Stimulated activated CD8-positive, alpha-beta memory T cell treated with anti-CD3 and anti-CD28 coated beads, Interleukin-15, amount 100 ng/mL, for 48 hours (primary cell): ENCODE measurements around the gene DLX4.

Experiments
- DNase-seq, 2 donors: peaks; one replicate each; pipeline ENCODE4 v3.0.0-alpha.2; 2020; ENCODE audit warnings: low read depth in 2 of 2

The DLX4 gene, protein sequence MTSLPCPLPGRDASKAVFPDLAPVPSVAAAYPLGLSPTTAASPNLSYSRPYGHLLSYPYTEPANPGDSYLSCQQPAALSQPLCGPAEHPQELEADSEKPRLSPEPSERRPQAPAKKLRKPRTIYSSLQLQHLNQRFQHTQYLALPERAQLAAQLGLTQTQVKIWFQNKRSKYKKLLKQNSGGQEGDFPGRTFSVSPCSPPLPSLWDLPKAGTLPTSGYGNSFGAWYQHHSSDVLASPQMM

DNA sequence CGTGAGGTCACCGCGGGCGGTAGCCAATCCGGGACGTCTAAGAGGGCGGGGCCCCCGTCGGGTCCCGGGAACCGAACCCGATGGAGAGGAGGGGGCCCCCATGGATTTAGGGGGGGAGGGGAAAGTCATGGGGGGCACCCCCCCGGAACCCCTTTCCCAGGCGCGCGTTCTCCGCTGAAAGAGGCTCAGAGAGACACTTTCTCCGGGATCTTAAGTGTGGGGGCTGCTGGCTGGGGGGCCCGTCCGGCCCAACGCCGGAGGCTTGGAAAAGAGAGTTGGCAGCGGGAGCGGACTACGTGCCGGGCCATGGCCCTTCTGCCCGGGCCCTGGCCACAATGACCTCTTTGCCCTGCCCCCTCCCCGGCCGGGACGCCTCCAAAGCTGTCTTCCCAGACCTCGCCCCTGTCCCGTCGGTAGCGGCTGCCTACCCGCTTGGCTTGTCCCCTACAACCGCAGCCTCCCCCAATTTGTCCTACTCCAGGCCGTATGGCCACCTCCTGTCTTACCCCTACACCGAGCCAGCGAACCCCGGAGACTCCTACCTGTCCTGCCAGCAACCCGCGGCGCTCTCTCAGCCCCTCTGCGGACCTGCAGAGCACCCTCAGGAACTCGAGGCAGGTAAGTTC is at the start of gene DLX4:
Gene DLX4, plus strand, starts transcription at position 57 of the 626 bp plus-strand sequence. Its CDS starts 279 bp downstream, at position 336.
- no peak for DNase-seq

DNA sequence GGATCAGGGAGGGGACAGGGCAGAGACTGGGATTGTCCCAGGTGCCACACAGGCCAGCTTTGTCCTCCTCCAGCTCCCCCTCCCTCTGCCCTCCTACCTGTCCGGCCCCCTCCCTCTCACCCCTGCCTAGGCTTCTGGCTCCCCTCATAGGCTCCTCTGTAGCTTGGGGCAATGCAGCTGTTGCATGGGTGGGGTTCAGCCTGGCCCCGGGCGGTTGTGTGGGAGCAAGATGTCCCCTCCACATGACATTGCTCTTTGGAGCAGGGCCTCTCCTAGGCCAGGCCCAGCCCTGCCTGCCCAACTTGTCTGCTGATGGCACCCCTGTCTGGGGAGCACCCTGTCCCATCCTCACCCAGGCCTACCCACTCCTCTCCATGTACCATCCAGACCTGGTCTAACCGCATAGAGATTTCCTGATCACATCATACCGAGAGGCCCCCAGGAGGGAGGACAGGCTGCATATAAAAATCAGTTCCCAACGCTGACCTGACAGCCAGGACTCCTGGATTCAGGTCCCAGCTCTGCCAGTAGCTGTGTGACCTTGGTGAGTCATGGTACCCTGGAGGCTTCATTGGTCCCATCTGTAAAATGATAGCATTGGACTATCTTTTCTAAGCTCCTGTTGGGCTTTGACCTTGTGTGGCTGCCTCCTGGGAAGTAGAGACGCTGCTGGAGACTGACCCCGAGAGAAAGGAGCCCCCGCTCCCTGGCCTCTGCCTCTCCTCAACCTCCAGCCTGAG is 48.8 kb upstream of the DLX4 start:
- DNase-seq: no peak

DNA sequence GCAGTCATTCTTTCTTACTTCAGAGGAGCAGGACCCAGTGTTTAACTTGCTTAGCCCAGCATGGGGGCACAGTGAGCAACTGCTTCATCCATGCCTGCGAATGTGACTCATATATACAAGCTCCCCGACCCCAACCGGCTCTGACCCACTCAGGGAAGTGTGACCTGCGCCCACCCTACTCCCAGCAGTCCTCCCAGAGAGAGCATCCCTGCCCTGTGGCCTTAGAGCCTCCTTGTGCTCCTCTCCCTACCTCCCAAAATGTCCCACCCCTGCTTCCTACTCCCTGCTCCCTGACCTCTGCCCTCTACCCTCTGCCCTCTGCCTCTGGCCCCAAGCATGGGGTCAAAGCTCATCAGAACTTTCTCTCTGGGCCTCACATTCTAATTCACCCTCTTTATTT is 46.9 kb upstream of the DLX4 start:
- DNase-seq: no peak

DNA sequence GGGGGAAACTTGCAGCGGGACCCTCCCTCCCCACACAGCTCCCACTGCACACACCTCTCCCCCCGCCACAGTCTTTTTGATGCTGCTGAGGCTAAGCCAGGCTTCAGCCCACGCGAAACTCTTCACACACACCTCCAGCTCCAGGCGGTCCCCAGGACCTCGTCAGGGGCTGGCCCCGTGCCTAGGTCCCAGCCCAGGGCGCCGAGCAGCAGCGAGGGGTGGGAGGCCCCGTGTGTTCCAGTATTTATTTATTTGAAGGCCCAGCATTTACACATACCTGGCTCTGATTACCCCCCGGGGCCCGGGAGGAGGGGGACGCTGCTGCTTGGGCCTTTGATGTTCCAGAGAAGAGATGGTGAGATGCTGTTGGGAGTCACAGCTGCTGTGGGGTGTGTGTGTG is 44.9 kb upstream of the DLX4 start:
- DNase-seq: no peak

DNA sequence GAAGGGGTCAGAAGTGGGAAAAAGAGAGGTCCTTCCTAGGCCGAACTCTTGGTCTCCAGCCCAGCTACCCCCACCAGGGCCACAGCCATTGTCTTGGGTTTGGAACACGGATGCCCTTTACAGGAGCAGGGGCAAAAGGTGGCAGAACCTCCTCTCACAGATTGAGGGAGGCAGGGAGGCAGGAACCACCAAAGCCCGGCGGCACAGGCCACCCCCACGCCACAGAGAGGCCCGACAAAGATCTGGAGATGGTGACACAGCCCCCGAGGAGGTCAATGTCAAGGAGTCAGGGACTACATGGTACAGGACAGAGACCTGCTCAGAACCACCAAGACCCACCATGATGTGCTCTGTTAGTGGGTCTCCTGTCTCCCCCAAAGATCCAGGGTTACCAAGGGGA is 44.4 kb upstream of the DLX4 start:
- DNase-seq: no peak

DNA sequence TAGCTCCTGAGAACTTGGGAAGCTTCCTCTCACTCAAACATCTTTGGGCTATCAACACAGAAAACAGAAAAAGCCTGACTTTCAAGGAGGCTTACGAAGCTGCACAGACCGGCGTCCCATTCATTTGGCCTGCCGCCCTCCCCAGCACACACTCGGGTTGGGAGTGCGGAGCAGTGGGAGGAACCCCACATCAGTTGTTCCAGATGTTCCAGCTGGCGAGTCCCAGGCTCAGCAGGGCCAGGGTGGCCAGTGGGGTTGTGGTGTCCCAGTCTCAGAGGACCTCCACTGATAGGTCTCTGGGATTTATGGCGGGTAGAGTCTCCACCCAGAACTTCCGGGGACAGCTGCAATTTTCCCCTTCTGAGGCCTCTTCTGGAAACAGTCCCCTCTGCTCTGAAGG is 43.1 kb upstream of the DLX4 start:
- DNase-seq: no peak

DNA sequence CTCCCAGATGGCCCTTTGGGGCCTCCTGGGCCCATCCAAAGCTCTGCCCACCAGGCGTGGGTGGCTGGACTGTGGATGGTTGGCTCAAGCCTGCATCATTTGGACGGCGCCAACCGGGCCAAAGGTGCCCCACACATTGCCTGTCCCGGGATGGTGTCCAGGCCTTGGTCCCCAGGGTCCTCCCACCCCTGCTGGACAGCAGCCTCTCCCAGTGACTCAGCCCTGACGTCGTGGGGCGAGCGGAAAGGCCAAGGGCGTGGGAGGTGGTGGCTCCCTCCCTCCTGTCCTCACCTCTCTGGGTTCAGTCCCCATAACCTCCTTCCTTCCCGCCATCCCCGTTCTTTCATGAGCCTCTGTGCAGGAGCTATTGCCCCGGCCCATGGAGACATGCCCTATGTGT is 42.1 kb upstream of the DLX4 start:
- DNase-seq: no peak

DNA sequence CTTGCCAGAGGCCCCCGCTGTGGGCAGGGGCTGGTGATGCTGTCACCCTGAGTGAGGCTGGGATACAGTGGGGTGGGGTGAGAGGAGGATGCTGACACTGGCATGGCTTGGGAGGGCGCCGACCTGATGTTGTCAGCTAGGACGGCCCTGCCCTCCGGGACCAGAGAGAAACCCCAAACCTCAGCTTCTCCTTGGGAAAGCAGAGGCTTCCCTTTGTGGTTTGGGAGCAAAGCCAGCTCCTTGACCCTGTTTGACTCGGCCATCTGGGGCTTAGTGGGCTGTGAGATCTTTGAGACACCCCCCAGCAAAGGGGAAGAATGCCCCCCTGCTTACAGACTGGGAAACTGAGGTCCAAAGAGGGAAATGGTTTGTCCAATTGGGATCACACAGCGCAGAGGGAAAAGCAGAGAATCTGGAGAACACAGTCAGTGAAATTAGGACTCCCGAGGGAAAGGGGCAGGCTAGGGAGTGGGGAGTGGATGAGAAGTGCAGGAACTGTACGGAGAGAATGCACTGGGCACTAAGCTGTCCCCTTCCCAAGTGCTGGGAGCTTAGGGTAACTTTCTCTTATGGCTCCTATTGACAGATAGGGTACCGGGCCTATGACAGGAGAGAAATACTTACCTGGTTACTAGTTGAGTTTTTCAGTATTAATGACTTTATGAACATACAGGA is 40.7 kb upstream of the DLX4 start:
- no peak for DNase-seq

DNA sequence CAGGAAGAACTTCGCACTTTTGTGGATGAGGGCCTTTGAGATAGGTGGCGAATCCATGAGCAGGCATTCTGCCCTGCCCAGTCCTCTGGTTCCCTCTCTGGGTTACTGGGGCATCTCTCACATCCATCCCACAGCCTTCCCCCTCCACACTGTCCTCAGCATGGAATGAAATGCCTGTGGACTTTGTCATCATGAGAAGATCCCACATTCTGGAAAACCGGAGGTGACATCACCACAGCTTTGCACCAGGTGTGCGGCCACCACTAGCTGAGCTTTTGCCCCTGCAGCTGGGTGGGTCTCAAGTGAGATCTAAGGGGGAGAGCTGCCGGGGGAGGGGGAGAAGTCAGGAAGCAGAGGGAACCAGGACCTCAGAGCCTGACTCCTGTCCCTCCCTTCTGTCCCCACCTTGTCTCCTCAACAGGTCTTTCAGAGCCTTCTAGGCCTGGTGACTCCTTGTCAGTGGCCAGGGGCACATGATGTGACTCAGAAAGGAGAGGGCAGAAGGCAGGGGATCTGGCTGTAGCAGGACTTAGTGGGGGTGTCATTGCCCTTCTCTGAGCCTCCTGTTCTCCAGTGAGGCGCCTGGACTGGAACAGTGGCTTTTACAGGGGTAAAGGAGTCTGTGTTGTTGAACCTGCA is 40.0 kb upstream of the DLX4 start:
- no peak for DNase-seq

DNA sequence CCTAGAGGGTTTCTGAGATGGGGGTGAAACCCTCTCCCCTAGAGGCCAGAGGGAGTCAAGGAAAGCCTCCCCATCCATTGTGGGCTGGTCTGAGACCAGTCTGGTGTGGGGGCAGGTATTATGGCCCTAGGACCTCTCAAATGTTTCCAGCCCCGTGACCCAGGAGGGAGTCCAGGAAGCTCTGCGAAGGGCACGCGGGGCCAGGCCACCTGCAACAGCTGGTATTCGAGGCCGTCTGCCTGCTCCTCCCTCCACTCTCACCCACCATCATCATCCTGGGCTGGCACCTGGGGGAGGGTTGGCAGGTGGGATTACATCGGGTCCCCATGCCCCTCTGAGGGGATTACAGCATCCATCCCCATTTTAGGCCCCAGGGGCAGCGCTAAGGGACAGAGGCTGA is 38.1 kb upstream of the DLX4 start:
- DNase-seq: no peak

DNA sequence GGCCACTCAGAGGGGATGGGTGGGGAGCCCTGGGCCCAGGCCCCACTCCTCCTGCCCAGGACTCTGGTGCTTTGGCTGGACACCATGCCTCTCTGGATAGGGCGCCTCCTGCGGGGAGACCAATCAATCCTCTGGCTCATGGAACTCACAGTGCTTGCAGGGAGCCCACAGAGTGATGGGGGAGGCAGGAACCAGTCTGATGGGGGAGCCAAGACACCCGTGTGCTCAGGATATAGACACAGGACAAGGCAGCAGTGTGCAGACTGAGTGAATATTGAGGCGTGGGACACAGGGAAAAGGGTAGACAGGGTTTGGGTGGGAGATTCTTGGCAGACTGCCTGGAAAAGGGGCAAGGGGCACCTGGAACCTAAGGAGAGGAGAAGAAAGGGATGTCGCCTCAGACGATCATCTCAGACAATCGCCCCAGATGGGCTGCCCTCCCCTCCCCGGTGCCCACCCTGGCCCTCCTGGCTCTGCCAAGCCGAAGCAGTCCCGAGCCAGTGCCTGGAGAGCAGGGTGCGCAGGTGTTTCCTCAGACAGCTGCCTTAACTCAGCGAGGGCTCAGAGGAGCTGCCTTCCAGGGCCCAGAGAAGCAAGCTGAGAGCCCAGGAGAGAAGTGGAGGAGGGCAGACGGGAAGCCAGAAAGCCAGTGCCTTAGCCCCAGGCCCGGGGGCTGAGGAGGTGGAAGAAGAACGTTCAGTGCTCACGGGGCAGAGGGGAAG is 37.4 kb upstream of the DLX4 start:
- DNase-seq: no peak

DNA sequence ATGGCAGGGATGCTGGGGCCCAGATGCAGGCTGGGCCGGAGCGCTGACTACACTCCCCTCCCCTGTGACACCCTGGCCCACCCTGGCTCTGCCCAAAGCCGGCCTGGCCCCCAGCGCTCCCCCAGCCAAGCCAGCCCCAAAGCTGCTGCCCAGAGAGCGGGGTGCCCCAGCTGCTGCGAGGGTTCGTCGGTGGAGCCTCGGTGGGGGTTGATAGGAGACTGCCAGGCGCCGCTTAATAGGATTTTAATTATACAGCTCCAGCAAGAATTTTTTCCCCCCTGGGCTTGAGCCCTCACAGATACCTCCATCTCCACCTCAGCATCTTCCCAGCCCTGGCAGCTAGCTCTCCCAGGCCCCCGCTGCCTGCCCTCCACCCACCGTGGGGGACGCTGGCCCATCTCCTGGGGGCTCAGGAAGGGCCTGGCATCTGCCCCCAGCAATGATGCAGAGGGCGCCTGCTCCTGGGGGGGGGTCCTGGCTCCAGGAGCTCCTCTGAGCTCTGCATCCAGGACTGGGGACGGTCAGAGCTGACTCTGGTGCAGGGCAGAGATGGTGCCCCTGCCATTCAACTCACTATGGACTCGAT is 36.8 kb upstream of the DLX4 start:
- no peak for DNase-seq

DNA sequence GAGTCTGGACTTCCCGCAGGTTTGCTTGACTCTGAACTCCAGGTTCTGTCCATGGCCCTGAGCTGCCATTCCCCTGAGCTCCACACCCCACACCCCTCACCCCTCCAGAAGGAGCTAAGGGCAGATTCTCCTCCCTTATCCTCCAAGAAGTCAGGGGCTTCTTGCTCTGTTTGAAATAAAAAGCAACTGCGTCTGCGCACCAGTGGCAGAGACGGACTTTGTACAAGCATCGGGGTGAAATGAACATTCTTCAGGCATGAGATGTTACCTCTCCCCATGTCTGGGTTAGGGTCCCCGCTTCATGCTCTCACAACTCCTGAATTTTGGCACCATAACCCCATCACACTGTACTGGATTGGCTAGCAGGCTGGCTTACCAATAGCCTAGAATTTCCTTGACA is 36.1 kb upstream of the DLX4 start:
- no peak for DNase-seq

DNA sequence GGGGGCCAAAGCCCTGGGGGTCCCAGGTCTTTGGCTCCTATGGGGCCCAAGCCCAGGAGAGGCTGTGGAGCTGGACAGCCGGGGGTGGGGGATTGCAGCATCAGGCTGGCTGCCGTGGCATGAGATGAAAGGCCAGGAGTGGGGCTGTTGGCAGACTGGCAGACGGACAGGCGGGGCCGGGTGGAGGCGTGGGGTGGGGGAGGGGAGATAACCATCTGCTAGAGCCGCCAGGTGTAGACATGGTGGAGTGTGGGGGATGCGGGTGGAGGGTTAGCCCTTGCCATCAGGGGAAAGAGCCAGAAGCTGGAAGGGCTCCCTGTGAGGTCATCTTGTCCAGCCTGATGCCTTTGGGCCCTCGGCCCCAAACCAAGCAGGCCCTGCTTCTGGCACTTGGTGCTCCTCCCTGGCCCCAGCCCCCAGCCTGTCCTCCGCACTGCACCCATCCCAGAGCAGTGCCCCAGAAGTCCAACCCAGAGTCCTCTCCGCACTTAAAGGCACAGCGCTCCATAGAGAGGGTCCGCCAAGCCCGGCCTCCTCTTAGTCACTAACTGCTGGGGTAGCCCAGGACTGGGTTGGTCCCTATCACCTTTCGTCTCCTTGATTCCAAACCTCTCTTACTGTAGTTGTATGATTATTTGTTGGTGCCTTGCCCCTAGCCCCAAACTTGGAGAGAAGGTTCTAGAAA is 33.3 kb upstream of the DLX4 start:
- DNase-seq: no peak

DNA sequence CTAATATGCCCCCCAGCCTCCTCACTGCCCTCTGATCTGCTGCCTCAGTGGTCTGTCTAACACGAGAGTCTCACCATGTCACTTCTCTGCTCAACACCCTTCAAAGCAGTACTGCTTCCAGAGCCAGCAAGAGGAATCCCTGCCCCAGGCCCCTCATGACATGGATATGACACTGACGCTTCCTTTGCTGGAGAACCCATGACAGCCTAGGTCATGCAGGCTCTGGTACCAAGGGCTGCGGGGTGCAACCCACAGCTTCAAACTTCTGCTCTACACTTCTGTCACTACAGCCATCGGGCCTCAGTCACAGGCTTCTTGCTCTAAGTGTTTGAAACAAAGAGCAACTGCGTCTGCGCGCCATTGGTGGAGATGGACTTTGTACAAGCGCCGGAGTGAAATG is 32.6 kb upstream of the DLX4 start:
- no peak for DNase-seq

DNA sequence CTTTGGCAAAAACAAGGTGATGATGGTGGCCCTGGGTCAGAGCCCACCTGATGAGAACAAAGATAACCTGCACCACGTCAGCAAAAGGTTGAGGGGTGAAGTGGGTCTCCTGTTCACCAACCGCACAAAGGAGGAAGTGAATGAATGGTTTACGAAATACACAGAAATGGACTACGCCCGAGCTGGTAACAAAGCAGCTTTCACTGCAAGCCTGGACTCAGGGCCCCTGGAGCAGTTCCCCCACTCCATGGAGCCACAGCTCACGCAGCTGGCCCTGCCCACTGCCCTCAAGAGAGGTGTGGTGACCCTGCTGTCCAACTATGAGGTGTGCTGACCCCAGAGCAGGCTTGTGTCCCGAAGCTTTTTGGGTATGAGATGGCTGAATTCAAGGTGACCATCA is 29.7 kb upstream of the DLX4 start:
- no peak for DNase-seq

DNA sequence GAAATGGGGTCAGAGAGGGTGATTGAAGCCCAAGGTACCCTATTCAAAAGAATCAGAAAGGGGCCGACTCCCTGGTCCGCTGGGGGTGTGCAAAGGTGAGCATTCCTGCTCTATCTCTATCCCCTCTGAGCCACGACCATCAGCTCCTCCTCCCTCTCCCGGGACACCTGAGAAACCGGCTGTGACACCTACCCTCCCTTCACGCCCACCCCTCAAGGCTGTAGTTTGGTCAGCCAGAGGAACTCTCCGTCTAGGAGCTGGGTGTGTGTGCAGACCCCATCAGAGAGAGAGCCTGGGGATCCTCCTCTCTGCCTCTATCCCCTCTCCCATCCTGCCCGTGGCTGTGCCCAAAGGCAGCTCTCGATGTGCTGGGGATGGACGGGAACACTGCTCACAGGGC is 27.6 kb upstream of the DLX4 start:
- DNase-seq: no peak

DNA sequence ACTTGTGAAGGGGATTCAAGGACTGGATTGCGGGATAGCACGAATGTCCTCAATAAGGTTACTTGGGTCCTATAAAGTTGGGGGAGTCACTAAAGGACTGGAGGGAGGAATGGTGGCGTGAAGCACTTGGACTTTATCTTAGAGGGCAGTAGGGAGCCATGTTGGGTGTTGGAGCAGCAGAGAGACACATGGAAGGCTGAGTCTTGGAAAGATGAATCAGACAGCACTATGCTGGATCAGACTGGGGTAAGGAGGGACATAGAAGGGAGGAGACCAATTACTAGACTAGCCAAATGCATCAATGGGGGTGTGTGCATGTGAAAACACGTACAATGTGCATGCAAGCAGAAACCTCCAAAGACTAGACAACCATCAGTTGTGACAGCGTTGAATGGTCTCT is 26.0 kb upstream of the DLX4 start:
- DNase-seq: no peak

DNA sequence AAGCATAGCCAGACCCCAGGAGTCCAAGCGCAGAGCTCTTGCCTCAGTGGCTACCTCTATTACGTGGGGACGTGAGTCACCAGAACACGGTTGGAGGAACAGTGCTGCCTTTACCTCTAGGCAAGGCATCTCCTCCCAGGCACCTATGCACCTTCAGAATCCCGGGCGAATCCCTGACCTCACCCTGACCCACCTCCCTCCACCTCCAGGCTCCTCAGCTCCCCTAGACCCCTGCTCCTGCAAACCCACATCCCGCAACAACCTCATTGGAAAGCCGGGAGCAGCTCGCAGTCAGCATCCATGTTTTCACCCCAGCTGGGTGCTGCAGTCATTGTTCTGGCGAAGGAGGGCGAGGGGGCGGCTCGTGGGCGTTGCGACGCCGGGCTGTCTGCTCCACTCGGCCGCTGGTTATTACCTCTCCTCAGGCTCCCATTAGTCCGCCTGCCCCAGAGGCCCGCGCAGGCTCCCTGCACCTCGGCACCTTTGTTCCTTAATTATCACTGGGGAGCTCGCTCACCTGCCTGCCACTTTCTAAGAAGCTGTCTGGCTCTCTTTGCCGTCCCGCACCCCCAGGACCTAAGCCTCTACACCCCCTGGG is 24.6 kb upstream of the DLX4 start:
- no peak for DNase-seq

DNA sequence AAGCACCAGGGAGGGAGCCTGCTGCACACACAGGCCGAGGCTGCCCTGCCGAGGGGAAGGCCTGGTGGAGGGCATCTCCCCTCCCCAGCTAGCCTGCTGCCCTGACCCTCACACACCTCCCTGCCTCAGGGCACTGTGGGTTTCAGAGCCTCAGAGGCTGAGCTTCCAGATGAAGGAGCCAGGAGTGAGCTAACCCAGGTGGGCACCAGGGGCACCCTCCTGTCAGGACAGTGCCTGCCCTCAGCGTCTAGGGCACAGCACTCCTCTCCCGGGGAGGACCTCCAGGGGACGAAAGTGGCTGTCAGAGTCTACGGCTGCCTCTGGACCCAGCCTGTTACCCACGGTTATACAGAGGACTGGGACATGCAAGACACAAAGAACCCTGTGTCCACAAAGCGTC is 22.8 kb upstream of the DLX4 start:
- no peak for DNase-seq
